ENCODE data around the gene GMPPB.
A peak's percentile ranks its signal among the peaks of the same experiment; 100 is the strongest.
"Not testable (repeated sequence)": the region's sequence is repeated elsewhere in the genome, so short reads cannot be mapped to it uniquely, and the experiment has no call there.

Gene GMPPB

DNA sequence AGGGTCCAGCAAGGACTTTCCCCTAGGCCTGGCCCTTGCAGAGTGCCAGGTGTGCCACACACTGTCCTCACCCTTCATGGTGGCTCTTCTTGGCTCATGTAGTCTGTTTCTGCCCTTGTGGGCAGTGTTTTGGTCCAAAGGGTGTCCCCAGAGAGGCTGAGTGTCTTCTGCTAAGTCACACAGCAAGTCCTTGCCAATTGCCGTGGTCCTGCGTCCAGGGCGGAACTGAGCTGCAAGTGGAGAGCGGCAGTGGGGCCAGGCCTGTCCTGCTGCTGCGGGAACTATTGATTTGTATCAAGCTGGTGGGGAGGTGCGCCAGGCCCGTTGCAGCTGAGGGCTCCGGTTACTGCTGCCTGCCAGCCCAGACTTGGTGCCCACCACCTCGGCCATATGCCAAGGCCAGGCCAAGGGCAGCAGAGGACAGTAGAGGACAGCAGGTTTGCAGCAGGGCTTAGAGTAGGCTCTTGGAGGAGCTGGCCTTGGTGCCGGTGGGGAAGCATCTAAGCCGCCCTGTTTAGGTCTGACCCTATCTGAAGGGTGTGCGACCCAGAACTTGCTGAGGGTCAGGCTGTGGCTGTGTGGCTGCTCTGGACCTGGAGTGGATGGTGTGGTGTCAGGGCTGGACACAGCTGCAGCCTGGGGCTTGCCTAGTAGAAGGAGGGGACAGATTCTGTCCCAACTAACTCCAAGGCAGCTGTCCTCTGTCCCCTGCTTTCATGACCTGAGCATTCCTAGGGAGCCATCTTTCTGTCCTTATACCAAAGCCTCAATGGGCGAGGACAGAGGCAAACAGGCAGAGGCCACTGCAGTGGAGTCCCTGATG, 8.8 kb downstream of the GMPPB start:
- DNase-seq = no peak

DNA sequence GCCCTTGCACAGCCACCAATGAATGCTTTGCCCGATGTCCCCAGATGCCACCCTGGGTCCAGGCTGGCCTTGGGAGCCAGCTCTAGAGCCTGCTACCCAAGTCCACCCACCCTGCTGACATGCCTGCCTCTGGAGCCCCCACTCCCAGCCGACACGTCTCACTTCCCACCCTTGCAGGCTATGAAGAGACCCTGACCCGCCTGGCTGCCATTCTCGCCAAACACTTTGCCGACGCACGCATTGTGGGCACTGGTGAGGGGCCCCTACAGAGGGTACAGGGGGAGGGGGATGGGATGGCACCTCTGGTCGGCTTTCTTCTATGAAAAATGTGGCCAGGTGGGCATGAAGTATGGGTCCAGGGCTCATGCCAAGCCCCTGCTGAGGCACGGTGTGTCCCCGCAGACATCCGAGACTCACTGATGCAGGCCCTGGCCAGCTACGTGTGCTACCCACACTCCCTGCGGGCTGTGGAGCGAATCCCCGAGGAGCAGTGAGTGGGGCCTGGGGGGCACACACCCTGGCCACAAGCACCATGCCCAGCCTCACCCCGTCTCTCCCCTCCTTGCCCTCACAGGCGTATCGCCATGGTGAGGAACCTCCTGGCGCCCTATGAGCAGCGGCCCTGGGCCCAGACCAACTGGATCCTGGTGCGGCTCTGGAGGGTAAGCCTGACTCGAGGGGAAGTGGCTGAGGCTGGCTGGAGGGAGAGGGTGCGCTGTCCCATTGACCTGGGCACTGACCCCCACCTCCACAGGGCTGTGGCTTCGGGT, 10.2 kb downstream of the GMPPB start:
- DNase-seq = no peak

DNA sequence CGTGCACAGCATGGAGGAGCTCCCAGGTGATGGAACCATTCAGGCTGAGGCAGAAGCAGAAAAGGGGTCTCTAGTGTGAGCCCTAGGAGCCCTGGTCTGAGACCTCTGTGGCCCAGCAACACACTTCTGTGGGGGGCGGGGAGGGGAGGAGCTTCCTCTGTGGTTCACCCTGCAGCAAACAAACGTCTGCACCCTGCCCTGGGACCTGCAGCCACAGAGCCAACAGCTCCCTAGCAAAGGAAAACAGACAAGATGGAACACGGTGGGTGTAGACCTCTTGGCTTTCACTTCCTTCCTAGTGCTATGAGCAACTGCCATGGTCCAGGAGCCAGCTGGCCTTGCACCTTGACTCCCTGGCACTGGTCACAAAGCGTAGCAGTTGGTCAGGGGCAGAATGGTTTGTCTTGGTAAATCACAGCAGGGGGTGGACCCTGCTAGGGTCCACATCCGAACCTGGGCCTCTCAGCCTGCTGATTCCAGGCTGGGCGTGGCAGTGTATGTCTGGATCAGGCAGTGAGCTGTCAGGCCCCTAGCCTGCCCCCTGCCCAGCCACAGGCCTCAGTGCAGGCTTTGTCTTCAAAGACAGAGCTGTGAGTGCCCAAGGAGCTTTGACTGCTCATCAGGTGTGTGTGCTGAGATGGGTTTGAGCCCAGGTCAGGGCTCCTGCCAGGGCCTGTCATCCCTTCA, 11.0 kb downstream of the GMPPB start:
- no peak for DNase-seq

DNA sequence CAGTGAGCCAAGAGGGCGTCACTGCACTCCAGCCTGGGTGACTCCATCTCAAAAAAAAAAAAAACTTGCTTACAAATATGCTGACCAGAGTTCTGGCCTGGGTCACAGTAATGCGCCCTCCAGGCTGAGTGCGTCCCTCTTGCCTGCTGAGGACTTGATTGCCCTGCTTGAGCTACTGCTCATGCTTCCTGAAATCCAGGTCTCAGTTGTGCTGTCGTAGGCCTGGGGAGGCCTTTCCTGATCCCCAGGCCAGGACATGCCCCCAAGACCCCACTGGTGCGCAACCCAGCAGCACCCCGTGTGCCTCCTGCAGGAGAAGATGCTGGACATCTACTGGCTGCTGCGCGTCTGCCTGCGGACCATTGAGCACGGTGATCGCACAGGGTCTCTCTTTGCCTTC, 11.6 kb downstream of the GMPPB start:
- no peak for DNase-seq

DNA sequence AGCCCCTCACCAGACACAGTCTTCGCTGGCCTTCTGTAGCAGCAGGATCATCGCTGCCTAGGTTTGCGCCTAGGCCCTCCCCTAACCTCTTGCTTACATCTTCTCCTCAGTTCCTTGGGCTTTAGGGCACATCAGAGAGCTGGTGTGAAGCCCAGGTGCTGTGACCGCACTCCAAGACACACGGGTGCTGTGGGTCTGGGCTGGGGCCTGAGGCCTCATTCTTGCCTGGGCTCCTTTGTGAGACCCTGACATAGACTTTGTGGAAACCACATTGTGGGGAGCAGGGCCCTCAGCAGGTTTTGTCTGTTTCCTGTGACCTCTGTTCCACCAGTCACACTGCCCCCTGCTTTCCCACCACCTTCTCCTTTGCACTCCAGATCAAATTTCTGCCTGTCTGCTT, 12.3 kb downstream of the GMPPB start:
- DNase-seq = no peak

DNA sequence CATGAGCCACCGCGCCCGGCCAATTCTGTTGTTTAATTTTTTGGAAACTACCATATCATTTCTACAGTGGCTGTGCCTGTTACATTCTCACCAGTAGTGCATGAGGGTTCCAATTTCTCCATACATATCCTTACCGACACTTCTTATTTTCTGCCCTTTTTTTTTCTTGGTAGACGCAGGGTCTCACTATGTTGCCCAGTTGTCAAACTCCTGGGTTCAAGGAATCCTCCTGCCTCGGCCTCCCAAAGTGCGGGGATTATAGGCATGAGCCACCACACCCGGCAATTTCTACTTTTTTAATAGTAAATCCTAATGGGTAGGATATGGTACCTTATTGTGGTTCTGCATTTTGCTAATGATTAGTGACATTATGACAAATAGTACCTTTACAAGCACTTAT, 13.9 kb downstream of the GMPPB start:
- no peak for DNase-seq

DNA sequence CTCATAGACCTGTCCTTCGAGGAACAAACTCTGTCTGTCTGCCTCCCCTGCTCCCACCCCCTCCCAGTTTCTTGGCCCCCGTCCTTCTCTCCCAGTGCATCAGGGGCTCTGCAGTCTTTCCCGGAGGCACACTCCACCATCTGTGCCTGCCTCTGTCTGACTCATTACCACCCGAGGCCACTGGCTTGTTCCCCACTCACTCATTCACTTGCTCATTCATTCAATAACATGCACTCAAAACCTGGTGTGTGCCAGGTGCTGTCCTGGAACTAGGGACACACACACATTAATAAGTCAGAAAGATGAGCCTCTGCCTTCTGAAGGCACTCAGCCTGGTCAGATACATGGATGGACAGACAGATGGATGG, 16.7 kb downstream of the GMPPB start:
- peak in 6 of 58 donors; percentile 8 to 43 (median 24) for DNase-seq

DNA sequence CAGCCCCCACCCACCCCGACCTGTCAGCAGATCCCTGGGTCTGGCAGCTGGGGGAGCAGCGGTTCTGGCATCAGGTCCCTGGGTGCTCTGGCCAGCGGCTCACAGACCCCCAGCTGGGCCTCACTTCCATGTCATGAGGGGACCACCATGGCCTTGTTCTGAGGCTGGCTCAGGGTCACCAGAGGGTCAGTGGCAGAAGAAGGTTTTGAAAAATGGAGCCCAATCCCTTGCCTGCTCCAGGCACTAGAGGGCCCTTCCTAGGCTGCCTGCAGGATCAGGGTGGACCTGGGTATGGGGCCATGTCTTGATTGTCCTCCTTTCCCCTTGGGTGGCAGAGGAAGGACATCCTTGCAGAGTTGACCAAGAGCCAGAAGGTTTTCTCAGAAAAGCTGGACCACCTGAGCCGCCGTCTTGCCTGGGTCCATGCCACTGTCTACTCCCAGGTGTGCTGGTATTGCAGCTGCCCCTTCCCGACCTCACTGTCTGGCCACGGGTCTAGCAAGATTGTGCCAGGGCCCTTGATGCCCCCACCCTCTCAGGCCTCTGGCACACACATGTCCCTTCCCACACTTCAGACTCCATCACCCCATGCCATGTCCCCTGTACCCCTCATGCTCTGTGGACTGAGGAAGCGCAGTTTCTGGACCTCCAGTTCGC, 17.2 kb downstream of the GMPPB start:
- DNase-seq = no peak

DNA sequence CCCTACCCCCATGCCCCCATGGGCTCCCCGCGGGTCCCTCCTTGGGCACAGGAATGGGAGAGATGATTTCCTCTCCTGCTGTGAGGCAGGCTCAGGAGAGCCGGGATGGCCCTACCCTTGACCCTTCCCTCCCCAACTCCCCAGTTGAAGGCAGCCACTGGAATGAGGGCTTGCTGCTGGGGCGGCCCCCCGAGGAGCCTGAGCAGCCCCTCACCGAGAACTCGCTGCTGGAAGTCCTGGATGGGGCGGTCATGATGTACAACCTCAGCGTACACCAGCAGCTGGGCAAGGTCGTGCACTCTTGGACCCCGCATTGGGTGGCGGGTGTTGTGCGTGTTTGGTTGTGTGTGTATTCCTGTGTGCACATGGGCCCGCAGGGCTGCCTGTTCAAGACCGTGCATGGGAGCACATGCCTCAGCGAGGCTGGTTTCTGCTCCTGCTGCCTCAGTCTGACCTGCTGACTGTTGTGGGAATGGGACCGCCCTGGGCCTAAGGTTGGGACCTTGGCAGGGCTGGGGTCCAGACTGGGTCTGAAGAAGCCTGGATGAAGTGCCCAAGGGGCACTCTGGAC, 18.3 kb downstream of the GMPPB start:
- DNase-seq = no peak

DNA sequence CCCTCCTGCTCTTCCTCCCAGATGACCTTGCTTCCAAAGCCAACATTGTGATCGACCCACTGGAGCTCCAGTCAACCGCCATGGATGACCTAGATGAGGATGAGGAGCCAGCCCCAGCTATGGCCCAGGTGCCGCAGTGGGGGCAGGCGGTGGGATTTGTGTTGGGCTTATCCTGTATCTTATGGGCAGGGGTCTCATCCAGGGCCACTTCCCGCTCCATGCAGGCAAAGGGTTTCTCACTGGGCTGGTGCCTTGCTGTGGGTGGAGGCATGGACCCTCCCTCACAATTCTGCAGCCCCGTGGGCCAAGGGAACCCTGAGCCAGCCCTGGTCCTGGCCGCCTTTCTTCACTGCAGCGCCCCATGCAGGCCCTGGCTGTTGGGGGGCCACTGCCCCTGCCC, 19.1 kb downstream of the GMPPB start:
- DNase-seq = no peak

DNA sequence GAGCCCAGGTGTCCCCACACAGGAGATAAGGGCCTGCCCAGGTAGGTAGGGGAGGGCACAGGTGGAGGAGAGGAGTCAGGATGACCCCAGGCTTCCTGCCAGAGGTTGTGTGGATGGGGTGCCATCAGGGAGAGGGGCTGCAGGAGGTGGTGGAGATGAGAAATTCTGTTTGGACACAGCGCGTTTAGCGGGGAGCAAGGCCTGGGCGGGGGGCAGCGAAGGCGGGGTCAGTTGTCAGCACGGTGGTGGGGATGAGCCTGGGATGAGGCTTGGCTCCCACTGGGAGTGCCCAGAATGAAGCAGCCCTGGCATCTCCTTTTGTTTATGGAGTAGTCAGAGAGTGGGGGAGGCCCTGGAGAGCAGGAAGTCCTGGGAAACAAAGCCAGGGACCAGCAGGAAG, 19.8 kb downstream of the GMPPB start:
- no peak for DNase-seq

DNA sequence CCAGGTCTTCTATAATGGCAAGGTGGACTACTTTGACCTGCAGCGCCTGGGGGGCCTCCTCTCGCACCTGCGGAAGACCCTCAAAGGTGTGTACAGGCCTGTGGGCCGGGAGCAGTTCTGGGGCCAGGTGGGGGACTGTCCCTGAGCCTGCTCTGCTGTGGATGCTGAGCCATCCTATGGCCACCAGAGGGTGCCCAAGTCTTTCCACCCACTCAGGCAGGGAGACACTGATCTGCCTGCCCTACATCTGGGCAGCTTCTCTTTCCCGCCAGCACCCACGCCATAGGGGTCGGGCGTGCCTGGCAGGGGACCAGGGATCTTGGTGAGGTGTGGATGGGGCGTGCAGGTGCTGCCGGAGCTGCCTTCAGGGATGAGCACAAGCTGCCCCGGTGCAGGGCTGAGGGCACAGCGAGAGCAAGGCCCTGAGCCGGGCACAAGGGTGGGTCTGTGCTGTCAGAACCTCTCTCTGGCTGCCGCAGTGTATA, 20.3 kb downstream of the GMPPB start:
- peak in 39 of 58 donors; percentile 8 to 73 (median 33) for DNase-seq

DNA sequence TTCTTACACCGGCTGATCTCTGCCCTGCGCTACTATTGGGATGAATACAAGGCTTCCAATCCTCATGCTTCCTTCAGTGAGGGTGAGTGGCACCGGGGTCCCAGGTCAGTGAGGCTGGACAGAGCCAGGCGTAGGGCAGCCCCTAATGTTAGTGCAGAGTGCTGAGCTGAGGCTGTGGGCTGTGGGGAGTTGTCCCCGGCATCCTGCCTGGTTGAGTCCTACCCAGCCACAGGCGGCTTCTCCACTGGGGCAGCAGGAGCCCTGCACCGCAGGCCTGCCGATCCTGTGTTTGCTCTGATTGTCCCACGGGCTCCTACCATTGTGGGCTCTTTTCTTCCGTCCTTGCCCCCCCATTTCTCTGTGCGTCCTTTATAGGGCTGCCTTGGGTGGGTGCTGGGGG, 21.1 kb downstream of the GMPPB start:
- DNase-seq = no peak

DNA sequence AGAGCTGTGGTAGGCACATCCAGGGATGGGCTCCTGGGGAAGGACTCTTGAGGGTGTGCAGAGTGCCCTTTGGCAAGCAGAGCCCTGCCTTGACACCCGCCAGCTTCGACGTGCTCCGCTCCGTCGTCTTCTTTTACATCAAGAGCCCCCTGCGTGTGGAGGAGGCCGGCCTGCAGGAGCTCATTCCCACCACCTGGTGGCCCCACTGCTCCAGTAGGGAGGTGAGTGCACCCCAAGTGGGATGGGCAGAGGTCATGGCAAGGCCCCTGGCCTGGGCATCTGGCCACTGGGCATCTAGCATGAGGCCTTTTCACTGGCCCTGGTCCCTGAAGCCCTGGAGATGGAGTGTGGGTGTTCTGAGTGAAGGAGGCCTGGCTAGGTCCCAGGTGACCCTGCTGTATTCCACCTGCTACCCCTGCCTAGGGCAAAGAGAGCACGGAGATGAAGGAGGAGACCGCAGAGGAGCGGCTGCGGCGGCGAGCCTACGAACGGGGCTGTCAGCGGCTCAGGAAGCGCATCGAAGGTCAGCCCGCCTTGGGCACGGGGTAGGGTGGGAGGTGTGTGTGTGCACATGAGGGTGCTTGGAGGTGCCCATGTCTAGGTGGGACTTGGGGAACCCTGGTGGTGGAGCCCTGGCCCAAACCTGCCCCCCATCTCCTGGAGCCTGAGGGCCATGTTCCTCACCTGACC, 22.2 kb downstream of the GMPPB start:
- DNase-seq = no peak

DNA sequence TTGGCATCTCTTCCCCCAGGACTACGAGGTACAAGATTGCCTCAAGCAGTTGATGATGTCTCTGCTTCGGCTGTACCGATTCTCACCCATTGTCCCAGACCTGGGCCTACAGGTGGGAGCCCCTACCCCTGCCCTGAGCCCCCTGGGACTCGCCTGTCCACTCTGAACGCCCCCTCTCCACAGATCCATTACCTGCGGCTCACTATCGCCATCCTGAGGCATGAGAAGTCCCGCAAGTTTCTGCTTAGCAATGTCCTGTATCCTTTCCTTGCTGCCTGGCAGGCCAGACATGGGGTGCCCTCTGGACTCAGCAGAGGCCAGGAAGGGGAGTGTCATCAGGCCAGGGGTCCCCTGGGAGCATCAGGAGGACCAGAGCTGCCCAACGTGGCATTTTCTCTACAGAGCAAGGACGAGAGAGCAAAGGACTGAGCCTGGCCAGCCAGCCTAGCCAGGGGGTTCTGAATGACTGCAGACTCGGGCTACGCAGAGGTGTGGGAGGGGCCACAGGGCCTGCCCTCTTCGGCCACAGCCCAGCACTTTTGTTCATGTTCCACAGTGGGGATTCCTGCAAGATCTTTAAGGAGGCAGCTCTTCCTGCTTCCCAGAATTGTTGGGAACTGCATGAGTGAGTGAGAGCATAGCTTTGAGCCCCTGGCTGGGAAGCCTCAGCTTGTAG, 23.2 kb downstream of the GMPPB start:
- no peak for DNase-seq

DNA sequence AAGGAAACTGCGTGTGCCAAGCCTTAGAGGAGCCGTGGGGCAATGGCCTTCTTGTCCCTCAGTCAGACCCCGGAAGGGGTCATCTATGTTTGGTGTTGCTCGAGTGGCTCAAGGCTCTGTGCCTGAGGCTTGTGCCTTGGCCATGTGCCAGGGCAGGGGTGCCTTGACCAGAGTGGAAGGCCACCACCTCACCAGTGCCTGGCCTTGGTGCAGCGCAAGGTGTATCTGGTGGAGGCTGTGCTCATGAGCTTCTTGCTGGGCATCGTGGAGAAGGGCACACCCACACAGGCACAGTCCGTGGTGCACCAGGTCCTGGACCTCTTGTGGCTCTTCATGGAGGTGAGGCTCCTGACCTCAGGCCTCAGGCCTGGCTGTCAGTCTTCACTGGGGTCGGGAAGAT, 23.7 kb downstream of the GMPPB start:
- no peak for DNase-seq

DNA sequence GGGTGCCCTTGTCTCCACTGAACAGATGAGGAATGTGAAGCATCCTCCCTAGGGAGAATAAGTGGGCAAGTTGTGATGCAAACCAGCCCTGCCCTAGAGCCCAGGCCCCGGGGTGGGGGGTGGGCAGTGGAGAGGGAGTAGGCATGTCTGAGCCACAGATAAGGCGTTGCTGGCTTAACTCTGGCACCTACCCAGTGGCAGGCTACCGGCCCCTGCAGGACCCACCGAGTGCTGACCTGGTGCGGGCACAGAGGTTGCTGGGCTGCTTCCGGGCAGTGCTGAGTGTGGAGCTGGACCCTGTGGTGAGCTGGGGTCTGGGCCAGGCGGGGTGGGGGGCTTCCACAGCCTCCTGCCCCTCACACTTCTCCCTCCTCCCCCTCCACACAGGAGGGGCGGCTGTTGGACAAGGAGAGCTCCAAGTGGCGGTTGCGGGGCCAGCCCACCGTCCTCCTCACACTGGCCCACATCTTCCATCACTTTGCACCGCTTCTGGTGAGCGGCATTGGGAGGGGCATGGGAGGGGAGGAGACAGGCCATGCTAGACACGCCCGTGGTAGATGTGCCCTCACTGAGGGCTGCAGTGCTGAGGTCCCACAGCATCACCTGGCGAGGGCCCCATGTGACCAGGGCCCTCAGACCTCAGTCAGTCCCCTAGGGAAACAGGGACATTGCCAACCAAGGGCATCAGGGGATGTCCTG, 24.3 kb downstream of the GMPPB start:
- no peak for DNase-seq

DNA sequence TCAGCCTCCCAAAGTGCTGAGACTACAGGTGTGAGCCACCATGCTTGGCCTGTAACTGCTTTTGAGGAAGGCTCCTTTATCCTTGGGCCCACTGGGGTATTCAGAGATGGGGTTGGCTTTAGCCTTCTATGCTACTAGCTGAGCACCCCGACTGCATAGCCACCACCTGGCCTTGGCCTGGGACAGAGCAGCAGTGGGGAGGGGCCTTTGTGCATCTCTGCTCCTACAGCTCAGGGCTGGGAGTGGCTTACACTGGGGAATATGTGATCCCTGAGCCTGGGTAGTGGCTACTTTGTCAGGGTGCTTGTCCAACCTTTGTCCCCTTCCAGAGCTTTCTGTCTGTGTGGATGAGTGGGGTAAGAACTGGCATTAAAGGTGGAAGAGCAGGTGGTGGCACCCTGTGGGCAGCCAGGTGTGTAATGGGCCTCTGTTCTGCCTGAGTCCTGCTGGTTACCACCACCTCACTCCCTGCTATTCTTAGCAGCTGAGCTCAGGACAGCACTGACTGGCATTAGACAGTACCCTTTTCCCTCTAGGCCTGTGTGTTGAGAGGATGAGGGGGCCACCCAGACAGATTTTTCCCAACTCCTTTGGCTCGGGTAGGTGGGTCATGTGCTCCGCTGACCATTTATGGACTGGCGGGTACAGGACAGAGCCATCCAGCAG, 28.3 kb downstream of the GMPPB start:
- DNase-seq = not testable (repeated sequence)

Data from anterior cingulate cortex (tissue), 58 donors.